TTC549 (cell line): ENCODE measurements around the gene LIN28A.
A peak's percentile ranks its signal among the peaks of the same experiment; 100 is the strongest.

Experiments used
- FAIRE-seq: peaks from 2 replicates; lab custom pipeline; 2012; peaks lifted over from hg19 to GRCh38; lab: Jason Lieb, UNC

LIN28A gene

GRCh38 chr1:26388791-26389445 lies 21.7 kb upstream of the LIN28A start:
- FAIRE-seq: no peak

- FAIRE-seq: no peak
Observed at GRCh38 chr1:26389604-26390247, 20.9 kb upstream of the LIN28A start.

GRCh38 chr1:26391450-26391849 lies 19.2 kb upstream of the LIN28A start:
- FAIRE-seq: no peak

- FAIRE-seq: no peak
Observed at GRCh38 chr1:26395754-26396153, 14.9 kb upstream of the LIN28A start.

GRCh38 chr1:26399034-26399433 lies 11.6 kb upstream of the LIN28A start:
- FAIRE-seq: no peak

DNA sequence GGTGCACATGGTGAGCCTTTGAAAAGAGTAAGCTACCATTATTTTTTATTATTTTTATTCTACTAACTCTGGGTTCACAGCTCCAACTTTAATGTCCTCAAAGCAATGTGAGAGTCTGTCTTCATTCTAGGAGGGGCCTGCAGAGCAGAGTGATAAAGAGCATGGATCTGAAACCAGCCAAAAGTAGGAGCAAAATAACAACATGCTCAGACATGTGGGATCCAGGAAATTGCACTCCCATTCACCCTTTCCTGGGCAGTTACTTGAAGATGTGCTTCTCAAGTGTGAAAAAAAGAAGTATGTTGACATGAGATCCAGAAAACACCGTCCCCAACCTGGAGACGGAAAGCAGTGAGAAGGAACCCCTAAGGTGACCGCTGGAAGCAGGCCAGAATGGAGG lies 8.7 kb upstream of the LIN28A start:
- FAIRE-seq: no peak

GRCh38 chr1:26403656-26404055 lies 7.0 kb upstream of the LIN28A start:
- FAIRE-seq: no peak

- FAIRE-seq: no peak
Observed at GRCh38 chr1:26404641-26405040, 6.0 kb upstream of the LIN28A start.

- FAIRE-seq: no peak
Observed at GRCh38 chr1:26405281-26405915, 5.2 kb upstream of the LIN28A start.

DNA sequence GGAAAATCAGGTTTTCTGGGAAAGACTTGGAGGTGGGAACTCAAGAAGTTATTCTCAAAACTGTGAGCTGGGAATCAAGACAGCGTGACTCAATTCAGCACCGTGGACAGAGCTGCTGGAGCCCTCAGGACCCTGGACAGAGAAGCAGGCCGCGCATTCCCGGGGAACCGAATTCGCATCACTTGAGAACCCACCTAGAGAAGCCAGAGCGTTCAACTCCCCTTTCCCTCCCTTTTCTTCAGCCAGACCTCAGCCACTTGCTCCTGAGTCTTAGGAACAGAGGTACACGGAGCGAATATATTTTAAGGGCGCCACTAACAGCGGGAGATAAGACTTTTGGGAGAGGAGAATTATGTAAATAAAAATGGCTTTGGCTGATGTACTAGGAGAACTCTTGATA lies 2.0 kb upstream of the LIN28A start:
- FAIRE-seq: no peak

GRCh38 chr1:26409191-26409807 lies 1.3 kb upstream of the LIN28A start:
- FAIRE-seq: peak; percentile 88

DNA sequence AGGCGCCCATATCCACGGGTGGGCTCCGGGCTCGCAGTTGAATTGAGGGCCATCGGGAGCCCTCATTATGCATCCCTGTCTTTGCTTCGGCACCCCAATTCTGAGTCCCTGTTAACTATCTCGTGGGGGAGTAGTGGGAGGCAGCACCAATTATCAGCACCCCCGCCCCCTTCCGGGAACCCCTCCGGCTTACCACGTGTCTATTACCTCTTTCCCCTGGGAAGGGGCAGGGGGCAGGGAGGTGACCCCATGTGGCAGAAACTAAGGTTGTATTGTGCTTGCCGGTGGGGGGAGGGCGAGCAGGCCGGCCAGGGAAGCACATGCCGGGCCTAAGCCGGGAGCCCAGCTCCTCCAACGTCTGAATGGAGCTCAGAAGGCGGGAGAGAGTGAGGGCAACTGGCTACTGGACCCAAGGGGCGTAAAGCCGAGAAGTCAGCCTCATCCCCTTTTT lies 1.0 kb downstream of the LIN28A start:
- FAIRE-seq: no peak

GRCh38 chr1:26412180-26412840 lies 1.7 kb downstream of the LIN28A start:
- no peak for FAIRE-seq

DNA sequence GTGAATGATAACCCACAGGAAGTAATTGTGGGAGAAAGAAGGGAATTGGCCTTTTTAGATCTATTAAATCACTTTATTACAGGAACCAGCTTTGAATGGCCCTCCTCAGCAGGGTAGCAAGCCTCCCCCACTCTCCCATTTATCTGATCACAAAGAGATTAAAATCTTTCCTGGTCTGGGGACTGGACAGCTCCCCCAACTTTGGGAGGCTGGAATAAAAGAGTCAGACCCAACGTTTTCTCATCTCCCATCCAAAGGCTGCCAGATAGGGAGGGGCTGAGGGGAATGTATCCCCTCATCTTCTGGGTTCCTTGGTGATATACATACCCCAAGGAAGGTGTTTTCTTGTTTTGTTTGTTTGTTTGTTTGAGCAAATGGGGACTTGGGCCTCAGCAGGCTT lies 2.4 kb downstream of the LIN28A start:
- no peak for FAIRE-seq

DNA sequence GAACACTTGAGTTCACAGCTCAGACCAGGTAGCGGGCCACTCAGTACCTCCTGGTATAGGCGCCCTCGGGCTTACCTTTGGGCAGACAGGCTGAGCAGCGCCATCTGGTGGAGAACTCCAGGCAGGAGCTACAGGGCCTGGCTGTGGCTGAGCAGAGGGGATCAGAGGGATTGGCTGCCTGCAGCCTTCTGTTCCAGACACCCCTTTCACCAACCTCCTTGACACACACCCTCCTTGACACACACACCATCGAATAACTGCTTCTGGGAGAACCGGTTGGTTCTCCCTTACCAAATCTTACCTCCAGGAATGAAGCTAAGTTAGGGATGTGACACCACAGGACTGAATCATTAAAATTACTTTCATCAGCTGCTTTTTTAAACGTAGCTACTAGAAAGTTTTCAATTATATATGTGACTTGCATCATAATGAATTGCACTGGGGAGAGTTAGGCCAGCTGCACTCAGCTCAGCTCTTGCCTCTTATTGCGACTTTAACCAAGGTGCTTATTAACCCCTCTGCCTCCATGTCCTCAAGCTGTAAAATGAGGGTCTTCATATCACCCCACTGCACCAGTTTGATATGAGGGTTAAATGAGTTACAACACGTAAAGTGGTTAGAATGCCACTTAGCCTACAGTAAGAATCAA lies 6.6 kb downstream of the LIN28A start:
- FAIRE-seq: no peak

- FAIRE-seq: no peak
Observed at GRCh38 chr1:26418865-26419349, 8.3 kb downstream of the LIN28A start.

DNA sequence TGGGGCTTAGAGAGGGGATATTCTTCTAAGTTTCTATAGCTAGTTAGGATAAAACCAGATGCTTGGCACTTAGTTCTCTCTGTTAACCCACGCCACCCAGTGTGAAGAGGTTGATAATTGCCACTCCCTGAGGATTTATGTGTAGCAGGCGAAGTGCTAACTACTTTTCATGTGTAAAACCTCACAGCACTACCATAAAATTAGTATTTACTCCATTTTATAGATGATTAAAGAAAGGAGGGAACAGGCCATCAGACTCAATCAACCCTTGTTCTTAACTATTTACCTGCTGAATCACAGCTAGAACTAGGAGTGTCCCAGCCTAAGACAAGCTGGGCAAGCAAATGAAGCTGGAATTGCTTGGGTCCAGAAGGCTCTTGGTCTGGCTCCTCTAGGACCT lies 8.9 kb downstream of the LIN28A start:
- FAIRE-seq: no peak

- FAIRE-seq: no peak
Observed at GRCh38 chr1:26429721-26430120, 19.1 kb downstream of the LIN28A start.

GRCh38 chr1:26431979-26432695 lies 21.5 kb downstream of the LIN28A start, which contains the start of gene DHDDS:
Gene DHDDS (plus strand): TSS chr1:26432321. CDS start chr1:26432946, 625 bp downstream.
- peak; percentile 81 for FAIRE-seq

DNA sequence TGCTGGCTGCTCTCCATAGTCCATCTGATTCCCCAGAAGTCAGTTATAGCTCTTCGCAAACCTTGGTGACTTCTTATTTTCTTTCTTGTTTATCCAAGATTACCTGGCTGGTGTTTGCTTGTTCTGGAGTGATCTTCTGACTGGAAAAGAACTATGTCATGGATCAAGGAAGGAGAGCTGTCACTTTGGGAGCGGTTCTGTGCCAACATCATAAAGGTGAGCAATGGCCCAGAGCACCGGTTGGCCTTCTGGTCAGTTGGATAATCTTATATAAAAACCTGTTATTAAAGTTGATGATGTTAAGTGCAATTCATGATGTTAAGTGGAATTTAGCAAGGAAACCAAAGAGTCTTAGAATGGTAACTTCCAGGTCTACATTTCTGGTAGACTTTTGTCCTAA lies 22.2 kb downstream of the LIN28A start:
- no peak for FAIRE-seq

DNA sequence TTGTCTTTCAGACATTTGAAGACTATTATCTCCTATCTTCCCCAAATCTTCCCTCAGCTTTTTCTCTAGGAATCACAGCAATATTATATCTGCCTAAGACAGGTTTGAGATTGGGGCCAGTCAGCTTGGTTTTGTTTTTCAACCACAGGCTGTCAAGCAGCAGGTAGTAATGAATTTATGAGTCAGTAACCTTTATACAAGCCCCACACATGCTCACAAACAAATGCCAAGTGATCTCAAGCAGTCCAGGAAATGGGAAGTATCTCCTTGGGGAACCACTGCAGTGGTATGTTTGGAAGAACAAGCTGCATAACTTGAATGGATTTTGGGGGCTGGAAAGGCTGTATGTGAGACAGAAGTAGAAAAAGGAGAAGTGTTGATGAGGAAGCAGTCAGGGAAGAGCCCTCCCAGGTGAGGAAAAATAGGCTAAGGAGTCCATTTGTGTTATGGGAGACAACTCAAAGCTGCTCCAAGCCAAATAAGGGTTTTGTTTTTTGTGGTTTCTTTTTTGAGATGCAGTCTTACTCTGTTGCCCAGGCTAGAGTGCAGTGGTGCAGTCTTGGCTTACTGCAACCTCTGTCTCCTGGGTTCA lies 23.6 kb downstream of the LIN28A start:
- FAIRE-seq: no peak
